ENCODE measurements around the gene SERP1.
A peak's percentile ranks its signal among the peaks of the same experiment; 100 is the strongest.
"Not testable (repeated sequence)": the region's sequence is repeated elsewhere in the genome, so short reads cannot be mapped to it uniquely, and the experiment has no call there.

SERP1 gene

DNA sequence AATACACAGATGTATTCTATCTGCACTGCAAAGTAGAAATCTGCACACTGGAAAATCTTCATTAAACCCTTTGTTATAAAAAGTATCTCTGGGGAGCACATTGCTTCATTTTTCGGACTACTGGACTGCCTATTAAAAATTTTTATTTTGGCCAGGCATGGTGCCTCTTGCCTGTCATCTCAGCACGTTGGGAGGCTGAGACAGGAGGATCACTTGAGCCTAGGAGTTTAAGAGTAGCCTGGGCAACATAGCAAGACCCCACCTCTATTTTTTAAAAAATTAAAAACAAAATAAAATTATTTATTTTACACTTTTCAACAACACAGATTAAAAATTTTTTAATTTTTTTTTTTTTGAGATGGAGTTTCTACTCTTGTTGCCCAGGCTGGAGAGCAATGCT lies 6.0 kb downstream of the SERP1 start:
- no peak for DNase-seq (ENCODE audit: low read depth in 1 of 2, low spot score in 1 of 2)

DNA sequence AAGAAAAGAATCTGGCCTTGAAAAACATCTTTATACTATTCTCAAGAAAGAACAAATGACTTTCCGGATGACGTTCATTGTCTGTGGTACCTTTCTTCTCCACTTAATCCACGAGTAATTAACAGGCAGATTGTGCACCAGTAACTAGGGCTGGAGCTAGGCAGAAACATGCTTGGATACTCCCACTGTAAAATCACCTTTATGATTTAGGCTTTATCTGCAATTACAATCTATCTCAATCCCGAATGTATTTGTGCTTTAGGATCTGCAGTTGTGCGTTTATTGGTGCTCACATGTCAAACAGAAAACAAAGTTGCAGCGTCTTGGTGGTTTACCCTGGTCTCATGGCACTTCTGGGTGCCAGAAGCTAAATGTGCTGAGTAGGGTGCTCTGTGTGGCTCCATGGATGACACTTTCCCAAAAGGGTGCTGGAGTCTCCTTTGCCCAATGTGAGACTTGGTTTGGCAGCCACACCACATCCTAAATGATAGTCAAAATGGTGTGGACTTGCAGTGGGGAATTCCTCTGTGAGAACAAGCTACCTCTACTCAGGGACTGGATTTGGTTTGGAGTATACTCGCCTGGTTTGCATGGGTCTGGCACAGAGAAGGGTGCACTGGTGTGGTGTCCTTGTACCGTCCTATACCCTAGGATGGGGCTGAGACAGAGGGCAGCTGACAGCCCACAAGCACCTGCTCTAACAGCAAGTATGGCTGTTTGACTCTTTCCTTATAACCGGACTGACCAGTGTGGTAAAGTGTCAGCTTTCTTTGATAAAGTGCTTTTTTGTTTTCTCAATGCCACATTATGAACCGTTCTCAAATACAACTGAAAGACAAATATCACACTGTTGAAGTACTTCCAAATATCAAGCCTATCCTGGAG lies 7.7 kb downstream of the SERP1 start:
- no peak for DNase-seq (ENCODE audit: low read depth in 1 of 2, low spot score in 1 of 2)

DNA sequence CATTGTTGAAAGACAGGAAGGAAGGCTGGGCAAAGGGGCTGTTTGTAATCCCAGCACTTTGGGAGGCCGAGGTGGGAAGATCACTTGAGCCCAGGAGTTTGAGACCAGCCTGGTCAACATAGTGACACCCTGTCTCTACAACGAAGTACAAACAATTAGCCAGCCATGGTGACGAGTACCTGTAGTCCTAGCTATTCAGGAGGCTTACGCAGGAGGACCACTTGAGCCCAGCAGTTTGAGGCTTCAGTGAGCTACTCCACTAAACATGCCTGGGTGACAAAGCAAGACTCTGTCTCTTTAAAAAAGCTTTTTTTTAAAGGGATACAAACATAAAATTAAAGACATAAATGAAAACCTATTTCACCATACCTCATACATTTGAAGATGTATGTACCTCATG lies 11.1 kb downstream of the SERP1 start:
- DNase-seq (ENCODE audit: low read depth in 1 of 2, low spot score in 1 of 2): no peak

DNA sequence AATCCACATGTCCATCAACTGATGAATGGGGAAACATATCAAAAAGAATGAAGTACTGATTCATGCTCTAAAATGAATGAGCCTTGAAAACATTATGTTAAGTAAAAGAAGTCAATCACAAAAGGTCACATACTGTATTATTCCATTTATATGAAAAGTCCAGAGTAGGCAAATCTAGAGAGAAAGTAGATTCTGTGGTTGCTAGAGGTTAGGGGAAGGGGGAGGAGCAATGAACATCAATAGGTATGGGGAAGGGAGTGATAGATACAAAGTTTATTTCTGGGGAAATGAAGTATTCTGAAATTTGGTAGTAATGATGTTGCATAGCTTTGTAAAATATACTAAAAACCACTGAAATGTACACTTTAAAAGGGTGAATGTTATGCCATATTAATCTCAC lies 14.5 kb downstream of the SERP1 start:
- no peak for DNase-seq (ENCODE audit: low read depth in 1 of 2, low spot score in 1 of 2)

DNA sequence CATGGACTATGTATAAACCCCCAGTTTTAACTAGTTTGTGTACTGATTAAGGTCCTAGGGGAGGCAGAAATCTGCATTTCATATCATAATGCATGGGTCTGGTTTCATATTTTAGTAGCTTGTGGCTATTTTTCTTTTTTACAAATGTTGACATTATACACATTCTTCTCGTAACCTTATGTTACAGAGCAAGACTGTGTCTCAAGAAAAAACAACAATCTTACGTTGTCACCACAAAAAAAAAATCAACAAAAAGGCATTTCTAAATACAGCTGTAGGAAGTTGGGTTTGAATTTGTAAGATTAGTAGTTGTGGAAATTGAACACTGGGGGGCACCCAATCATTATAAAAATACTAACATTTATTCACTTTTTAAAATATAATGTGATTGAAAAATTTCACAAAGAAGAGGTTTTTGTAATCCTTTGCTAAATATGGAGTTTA lies 17.9 kb downstream of the SERP1 start:
- no peak for DNase-seq (ENCODE audit: low read depth in 1 of 2, low spot score in 1 of 2)

DNA sequence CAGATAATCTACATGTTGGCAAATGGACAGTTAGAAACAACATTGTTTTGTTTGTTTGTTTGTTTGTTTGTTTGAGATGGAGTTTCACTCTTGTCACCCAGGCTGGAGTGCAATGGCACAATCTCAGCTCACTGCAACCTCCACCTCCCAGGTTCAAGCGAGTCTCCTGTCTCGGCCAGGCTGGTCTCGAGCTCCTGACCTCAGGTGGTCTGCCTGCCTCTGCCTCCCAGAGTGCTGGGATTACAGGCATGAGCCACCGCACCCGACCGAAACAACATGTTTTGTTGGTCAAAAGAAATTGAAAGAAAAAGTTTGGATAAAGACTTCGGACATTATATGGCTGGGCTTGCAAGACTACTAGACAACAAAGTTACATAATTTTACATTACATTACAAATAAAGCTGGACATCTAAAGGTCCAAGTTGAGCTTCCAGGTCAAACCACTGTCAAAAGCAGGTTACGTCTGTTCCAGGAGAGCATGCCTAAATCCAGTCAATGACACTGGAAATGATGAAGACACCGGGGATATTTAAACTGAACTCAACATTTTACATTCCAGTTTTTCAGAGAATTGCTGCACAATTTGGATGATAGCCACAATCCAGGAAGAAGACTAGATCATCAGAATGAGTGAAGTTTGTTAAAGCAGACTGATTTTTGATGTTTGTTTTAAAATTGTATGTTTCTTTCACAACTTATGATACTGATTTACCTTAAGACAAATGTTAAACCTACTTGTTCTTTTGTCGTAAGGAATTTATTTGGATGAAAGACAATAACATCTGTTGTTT lies 18.6 kb downstream of the SERP1 start:
- DNase-seq (ENCODE audit: low read depth in 1 of 2, low spot score in 1 of 2): no peak

DNA sequence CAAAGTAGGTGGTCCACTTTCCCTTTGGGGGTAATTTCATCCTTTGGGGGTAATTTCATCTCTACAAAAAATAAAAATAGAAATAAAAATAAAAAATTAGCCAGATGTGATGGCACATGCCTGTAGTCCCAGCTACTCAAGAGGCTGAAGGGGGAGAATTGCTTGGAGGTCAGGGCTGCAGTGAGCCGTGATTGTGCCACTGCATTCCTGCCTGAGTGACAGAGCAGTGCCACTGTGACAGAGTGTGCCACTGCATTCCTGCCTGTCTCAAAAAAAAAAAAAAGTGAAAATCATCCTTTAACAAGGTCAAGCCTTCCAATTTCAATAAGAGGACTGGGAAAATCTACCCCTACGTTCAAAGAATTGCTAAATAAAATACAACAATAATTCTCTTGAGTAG lies 22.8 kb downstream of the SERP1 start:
- no peak for DNase-seq (ENCODE audit: low read depth in 1 of 2, low spot score in 1 of 2)

DNA sequence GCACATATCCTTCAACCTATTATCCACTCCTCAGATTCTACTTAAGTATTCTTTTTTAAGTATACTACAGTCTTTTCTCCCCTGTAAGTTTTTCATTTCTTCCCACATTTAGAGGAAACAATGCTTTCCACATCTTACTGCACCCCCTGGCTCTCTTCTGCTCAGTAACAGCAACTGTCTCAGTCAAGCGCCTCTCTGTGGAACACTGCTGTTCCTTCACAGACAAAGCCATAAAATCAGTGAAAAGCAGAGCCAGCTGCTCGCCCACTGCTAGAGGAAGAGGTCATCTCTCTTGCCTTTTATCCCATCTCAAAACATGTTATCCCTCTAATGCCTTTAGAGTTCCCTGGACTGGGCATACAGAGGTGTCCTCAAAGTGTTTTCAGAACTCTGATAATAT lies 24.8 kb downstream of the SERP1 start:
- no peak for DNase-seq (ENCODE audit: low read depth in 1 of 2, low spot score in 1 of 2)

DNA sequence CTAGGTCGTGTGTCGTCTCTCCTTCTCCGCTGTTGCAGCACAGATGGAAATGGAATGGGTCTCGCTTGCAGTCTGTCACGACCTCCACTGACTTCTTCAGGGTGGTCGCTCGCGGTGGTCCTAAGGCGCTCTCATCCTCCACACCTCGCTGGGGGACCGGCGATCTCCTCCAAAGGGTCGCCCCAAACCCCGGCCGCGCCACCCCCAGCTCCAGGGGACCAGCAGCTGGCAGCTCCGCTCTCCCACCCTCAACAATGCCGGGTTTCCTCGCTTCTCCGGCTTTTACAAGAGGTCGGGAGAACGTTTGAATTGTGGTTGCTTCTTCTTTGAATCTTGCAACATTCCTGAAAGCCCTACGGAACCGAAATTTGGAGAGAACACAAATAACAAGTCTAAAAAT lies 25.9 kb downstream of the SERP1 start:
- no peak for DNase-seq (ENCODE audit: low read depth in 1 of 2, low spot score in 1 of 2)

DNA sequence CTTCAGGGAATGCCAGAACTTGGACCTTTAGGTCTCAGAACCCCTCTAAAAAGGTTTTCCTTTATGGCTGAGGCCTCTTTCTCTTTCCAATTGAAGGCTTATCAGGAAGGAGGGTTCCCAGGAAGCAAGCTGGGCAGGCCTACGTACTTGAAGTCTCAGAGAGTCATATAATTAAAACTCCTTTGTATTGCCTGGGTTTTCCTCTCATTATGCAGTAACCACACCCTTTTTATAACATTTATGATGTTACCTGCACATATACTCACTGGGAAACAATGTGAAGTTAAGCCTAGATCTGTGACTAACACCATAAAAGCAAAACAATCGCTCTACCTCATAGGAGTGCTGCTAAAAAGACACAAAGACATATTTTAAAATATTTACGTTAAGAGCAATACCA lies 27.3 kb downstream of the SERP1 start:
- DNase-seq (ENCODE audit: low read depth in 1 of 2, low spot score in 1 of 2): no peak

DNA sequence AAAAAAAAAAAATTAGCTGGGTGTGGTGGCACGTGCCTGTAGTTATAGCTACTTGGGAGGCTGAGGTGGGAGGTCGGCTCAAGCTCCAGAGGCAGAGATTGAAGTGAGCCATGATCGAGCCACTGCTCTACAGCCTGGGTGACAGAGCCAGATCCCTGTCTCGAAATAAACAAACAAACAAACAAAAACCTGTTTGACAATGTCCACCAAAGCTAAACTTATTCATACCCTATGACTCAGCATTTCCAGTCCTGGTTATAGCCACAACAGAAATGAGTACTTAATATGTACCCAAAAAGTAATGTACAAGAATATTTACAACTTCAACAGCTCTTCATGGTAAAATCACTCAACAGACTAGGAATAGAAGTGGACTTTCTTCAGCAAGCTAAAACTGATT lies 31.1 kb downstream of the SERP1 start:
- no peak for DNase-seq (ENCODE audit: low read depth in 1 of 2, low spot score in 1 of 2)

DNA sequence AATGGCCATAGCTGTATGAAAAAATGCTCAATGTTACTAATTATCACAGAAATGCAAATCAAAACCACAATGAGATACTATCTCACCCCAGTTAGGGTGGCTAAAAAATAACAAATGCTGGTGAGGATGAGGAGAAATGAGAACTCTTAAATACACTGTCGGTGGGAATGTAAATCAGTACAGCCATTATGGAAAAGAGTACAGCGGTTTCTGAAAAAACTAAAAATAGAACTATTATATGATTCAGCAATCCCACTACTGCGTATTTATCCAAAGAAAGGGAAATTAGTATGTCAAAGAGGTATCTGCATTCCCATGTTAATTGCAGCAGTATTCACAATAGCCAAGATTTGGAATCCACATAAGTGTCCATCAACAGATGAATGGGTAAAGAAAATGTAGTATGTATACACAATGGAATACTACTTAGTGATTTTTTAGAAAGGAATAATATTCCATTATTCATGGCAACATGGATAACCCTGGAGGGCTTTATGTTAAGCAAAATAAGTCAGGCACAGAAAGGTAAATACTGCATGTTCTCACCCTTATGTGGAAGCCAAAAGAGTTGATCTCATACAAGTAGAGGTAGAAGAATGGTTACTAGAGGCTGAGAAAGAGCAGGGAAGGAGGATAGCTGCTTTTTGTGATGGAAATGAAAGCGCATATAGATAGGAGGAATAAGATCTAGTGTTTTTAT lies 35.0 kb downstream of the SERP1 start:
- DNase-seq (ENCODE audit: low read depth in 1 of 2, low spot score in 1 of 2): no peak

DNA sequence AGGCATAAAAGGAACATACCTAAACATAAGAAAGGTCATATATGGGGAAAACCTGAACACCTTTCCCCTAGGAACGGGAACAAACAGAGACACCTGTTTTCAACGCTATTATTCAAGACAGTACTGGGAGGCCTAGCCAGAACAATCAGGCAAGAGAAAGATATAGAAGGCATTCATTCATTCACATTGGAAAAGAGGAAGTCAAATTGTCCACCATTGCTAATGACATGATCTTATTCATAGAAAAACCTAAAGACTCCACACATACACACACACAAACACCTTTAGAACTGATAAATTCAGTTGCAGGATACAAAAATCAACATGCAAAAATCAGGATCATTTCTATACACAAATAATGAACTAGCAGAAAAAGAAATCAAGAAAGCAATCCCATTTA lies 36.5 kb downstream of the SERP1 start:
- no peak for DNase-seq (ENCODE audit: low read depth in 1 of 2, low spot score in 1 of 2)

DNA sequence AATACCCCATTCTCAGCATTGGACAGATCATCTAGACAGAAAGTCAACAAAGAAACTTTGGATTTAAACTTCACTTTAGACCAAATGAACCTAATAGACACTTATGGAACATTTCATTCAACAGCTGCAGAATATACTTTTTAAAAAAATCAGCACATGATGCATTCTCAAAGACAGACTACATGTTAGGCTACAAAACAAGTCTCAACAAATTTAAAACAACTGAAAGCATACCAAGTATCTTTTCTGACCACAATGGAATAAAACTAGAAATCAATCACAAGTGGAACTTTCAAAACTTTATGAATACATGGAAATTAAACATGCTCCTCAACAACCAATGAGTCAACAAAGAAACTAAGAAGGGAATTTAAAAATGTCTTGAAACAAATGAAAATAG lies 37.9 kb downstream of the SERP1 start:
- no peak for DNase-seq (ENCODE audit: low read depth in 1 of 2, low spot score in 1 of 2)

DNA sequence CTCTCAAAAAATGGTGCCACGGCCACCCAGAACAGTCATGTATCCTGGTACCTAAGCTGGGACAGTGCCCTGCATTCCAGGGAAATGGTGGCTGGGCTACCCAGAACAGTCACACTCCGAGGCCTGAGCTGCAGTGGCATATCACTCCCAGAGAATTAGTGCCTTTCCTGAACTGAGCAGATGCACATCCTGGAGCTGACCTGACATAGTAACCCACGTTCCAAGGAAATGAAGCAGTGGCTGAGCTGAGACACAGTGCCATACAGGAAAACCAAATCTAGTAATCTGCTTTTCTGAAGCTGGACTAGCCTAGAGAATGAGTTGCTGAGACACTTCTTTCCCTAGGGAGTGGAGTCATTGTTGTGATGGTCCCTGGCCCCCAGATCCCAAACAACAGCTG lies 41.8 kb downstream of the SERP1 start:
- DNase-seq (ENCODE audit: low read depth in 1 of 2, low spot score in 1 of 2): no peak

DNA sequence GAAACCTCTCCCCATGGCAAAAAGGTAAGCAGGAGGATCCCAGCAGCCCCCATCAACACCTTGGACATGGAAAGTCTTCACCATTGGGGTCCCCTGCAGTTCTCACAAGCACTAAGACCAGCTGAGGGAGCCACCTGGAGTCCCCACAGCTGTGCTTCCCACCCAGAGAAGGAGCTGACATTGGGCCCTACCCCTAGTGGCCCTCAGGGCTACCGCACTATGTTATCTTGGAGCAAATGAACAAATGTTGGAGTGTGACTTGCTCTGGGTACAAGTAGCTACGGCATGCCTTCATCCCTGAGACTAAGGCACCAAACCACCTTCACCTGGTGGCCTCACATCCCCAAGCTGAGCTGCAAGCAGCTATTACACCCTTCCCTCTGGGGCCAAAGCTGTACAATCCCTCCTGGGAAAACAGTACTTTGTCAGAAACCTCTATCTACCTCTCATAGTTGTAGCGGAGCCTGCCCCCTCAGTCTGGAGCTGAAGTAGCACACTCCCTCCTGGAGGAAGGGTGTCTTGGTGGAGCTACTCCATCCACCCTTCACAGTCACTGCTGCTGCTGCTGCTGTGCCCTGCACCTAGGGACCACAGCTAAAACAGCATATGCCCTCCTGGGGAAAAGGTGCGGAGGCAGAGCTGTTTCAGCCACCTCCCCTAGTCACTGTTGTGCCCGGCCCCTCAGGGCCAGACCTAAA lies 42.7 kb downstream of the SERP1 start:
- no peak for DNase-seq (ENCODE audit: low read depth in 1 of 2, low spot score in 1 of 2)

DNA sequence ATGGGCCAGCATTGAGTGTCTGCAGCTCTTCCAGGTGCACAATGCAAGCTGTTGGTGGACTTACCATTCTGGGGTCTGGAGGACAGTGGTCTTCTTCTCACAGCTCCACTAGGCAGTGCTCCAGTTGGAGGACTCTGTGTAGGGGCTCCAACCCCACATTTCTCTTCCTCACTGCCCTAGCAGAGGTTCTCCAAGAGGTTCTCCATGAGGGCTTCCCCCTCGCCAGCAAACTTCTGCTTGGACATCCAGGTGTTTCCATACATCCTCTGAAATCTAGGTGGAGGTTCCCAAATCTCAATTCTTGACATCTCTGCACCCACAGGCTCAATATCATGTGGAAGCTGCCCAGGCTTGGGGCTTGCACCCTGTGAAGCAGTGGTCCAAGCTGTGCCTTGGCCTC lies 45.3 kb downstream of the SERP1 start:
- not testable (repeated sequence) for DNase-seq (ENCODE audit: low read depth in 1 of 2, low spot score in 1 of 2)

DNA sequence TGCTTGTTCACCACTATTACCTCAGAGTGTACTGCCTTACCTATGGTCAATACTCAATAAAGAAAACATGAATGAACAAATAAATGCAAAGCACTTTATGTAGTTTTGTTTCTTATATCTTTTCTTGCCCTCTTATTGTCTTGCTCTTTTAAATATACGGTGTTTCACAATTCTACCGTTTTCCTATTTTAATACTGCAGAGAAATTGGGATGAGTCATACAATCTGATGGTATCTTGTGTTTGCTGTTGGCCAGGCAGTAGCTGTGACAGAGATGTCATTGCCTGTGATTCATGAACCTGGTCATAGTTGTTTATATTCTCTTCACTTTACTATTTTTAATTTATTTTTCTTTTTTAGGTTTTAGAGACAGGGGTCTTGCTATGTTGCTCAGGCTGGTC lies 48.3 kb downstream of the SERP1 start:
- DNase-seq (ENCODE audit: low read depth in 1 of 2, low spot score in 1 of 2): no peak

DNA sequence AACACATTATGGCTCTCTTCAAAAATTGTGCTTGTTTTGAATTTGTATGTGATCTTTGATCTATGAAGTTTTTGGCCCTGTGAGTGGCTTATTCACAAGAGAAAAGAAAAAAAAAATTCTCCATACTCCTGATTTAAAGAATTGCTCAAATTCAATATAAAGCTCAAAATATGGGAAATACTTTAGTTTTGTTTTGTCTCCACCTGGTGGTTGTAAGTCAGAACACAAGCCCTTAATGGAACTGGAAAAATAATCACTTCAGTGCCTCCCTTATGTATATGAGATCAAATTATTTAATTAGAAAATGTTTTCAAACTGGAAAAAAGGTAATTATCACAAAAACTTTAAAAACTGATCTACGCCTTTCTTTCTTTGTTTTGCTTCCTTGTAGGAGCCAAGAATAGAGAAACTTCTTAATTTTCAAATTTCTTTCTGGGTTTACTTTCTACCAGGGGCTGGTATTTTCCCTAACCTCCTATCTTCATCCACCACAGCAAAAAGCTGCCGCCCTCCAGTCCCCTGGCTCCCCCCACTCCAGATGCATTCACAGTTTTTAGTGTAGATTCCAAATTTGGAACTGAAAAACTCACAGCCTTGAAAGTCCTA lies 50.6 kb downstream of the SERP1 start:
- DNase-seq (ENCODE audit: low read depth in 1 of 2, low spot score in 1 of 2): peak in 1 of 2 donors; percentile 21

DNA sequence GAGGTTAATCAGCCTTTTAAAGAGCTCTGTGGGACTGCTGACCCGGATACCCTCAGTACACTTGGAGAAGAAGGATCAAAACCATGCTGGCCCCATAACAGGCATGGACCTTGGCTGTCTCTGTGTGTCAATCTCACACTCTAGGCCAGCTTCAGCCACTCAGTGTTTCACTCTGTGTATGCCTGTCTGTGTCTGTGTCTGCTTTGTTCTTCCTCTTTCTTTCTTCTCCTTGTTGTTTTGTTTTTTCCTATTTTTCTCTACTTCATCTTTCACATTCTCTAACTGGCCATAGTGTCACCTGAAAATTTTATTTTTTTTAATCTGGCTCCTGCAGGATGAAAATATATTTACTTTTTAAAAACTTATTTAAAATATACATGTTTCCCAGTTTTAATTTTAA lies 51.1 kb downstream of the SERP1 start:
- no peak for DNase-seq (ENCODE audit: low read depth in 1 of 2, low spot score in 1 of 2)
